H9 (cell line): Measurements from ENCODE around the gene PSMD5. TPM values are rescaled to one million over a fixed set of nuclear protein-coding genes. Genes with fewer than 3 reads are reported as not detected.

Experiments used
- DNase-seq: peaks from one replicate; pipeline ENCODE4 v3.0.0-alpha.2; 2017
- H2AFZ ChIP-seq: one replicate; pipeline ENCODE4 v1.6.1; 2013; ENCODE audit warnings: mild to moderate bottlenecking, low read length, control low read depth, moderate library complexity
- H2AK5ac ChIP-seq: 2 replicates; pipeline ENCODE4 v1.6.1; 2013; ENCODE audit warnings: low read length, control low read depth, mixed read lengths; ENCODE audit not compliant: insufficient read length
- H2BK120ac ChIP-seq: one replicate; pipeline ENCODE4 v1.6.1; 2013; ENCODE audit warnings: low read depth, mild to moderate bottlenecking, low read length, control low read depth, inconsistent platforms; ENCODE audit not compliant: poor library complexity, severe bottlenecking
- H2BK12ac ChIP-seq: 2 replicates; pipeline ENCODE4 v1.6.1; 2013; ENCODE audit warnings: low read length, control low read depth, mixed read lengths, low read depth; ENCODE audit not compliant: insufficient read length
- H2BK15ac ChIP-seq: 2 replicates; pipeline ENCODE4 v1.6.1; 2013; ENCODE audit warnings: low read depth, low read length, control low read depth
- H2BK20ac ChIP-seq: one replicate; pipeline ENCODE4 v1.6.1; 2013; ENCODE audit warnings: low read depth, mild to moderate bottlenecking, low read length, control low read depth, inconsistent platforms; ENCODE audit not compliant: poor library complexity, severe bottlenecking
- H2BK5ac ChIP-seq: 2 replicates; pipeline ENCODE4 v1.6.1; 2013; ENCODE audit warnings: low read length, control low read depth, mixed read lengths; ENCODE audit not compliant: insufficient read length
- H3K14ac ChIP-seq: 2 replicates; pipeline ENCODE4 v1.6.1; 2013; ENCODE audit warnings: low read length, control low read depth; ENCODE audit not compliant: insufficient read depth
- H3K18ac ChIP-seq: 2 replicates; pipeline ENCODE4 v1.6.1; 2013; ENCODE audit warnings: low read depth, mild to moderate bottlenecking, mixed read lengths, low read length, control low read depth; ENCODE audit not compliant: insufficient read length
- H3K23ac ChIP-seq: 2 replicates; pipeline ENCODE4 v1.6.1; 2013; ENCODE audit warnings: low read length, control low read depth, mixed read lengths, low read depth; ENCODE audit not compliant: insufficient read length
- H3K23me2 ChIP-seq: 2 replicates; pipeline ENCODE4 v1.6.1; 2013; ENCODE audit warnings: low read depth, mild to moderate bottlenecking, mixed read lengths, low read length, control low read depth; ENCODE audit not compliant: insufficient read length, poor library complexity, severe bottlenecking
- H3K27ac ChIP-seq: 2 replicates; pipeline ENCODE4 v1.5.1; 2013; ENCODE audit warnings: low read length, control low read depth, mixed read lengths, low read depth; ENCODE audit not compliant: insufficient read length
- H3K27me3 ChIP-seq: 2 replicates; pipeline ENCODE4 v1.6.1; 2013; ENCODE audit warnings: low read length, control low read depth, inconsistent platforms; ENCODE audit not compliant: insufficient read depth
- H3K4ac ChIP-seq: 2 replicates; pipeline ENCODE4 v1.6.1; 2013; ENCODE audit warnings: low read depth, mild to moderate bottlenecking, control low read depth, inconsistent platforms, low read length, moderate library complexity
- H3K4me1 ChIP-seq: 2 replicates; pipeline ENCODE4 v1.6.1; 2013; ENCODE audit warnings: low read length, control low read depth, inconsistent platforms; ENCODE audit not compliant: insufficient read depth
- H3K4me2 ChIP-seq: 2 replicates; pipeline ENCODE4 v1.6.1; 2013; ENCODE audit warnings: low read length, control low read depth, mixed read lengths; ENCODE audit not compliant: insufficient read length, insufficient read depth
- H3K56ac ChIP-seq: 2 replicates; pipeline ENCODE4 v1.6.1; 2013; ENCODE audit warnings: low read depth, mild to moderate bottlenecking, mixed read lengths, low read length, control low read depth; ENCODE audit not compliant: insufficient read length
- H3K79me1 ChIP-seq: 2 replicates; pipeline ENCODE4 v1.6.1; 2013; ENCODE audit warnings: low read depth, mild to moderate bottlenecking, moderate library complexity, low read length, control low read depth, inconsistent platforms; ENCODE audit not compliant: insufficient read depth, poor library complexity, severe bottlenecking
- H3K79me2 ChIP-seq: 2 replicates; pipeline ENCODE4 v1.6.1; 2013; ENCODE audit warnings: low read length, control low read depth, inconsistent platforms; ENCODE audit not compliant: insufficient read depth
- H3K9ac ChIP-seq: 2 replicates; pipeline ENCODE4 v1.6.1; 2013; ENCODE audit warnings: low read length, control low read depth, mixed read lengths; ENCODE audit not compliant: insufficient read length; ENCODE audit errors: extremely low read depth
- H3K9me3 ChIP-seq: one replicate; pipeline ENCODE4 v1.6.1; 2013; ENCODE audit warnings: low read depth, low read length, inconsistent platforms; ENCODE audit not compliant: control insufficient read depth
- H3T11ph ChIP-seq: one replicate; pipeline ENCODE4 v1.6.1; 2013; ENCODE audit warnings: mild to moderate bottlenecking, low read length, control low read depth, inconsistent platforms
- H4K20me1 ChIP-seq: one replicate; pipeline ENCODE4 v1.6.1; 2013; ENCODE audit not compliant: control insufficient read depth, insufficient read length, insufficient read depth
- H4K5ac ChIP-seq: 2 replicates; pipeline ENCODE4 v1.6.1; 2013; ENCODE audit warnings: low read depth, mild to moderate bottlenecking, mixed read lengths, low read length, control low read depth; ENCODE audit not compliant: insufficient read length
- H4K8ac ChIP-seq: replicated peaks from 2 replicates; pipeline ENCODE4 v1.6.1; 2013; ENCODE audit warnings: low read length, control low read depth, mixed read lengths, low read depth; ENCODE audit not compliant: insufficient read length
- H4K91ac ChIP-seq: 2 replicates; pipeline ENCODE4 v1.6.1; 2013; ENCODE audit warnings: low read depth, mild to moderate bottlenecking, moderate library complexity, mixed read lengths, low read length, control low read depth; ENCODE audit not compliant: insufficient read length
- H3K27ac Mint-ChIP-seq, 3 experiments: 2 replicates in 2 of 3; 3 replicates in 1 of 3; pipeline ENCODE4 v1.8.0; 2020 to 2021; ENCODE audit warnings: mixed read lengths in 3 of 3, mild to moderate bottlenecking in 1 of 3, moderate library complexity in 1 of 3
- H3K27me3 Mint-ChIP-seq: 2 replicates; pipeline ENCODE4 v1.8.0; 2021; ENCODE audit warnings: low read depth, mild to moderate bottlenecking, moderate library complexity, mixed read lengths
- H3K36me3 Mint-ChIP-seq, 3 experiments: 2 replicates in 2 of 3; 3 replicates in 1 of 3; pipeline ENCODE4 v1.8.0; 2020 to 2021; ENCODE audit warnings: low read depth in 3 of 3, mixed read lengths in 3 of 3; ENCODE audit not compliant: insufficient read depth in 1 of 3
- H3K4me1 Mint-ChIP-seq, 2 experiments: 2 replicates each; pipeline ENCODE4 v1.8.0; 2020; ENCODE audit warnings: mixed read lengths in 2 of 2
- H3K4me3 Mint-ChIP-seq, 2 experiments: 2 replicates in 1 of 2; 3 replicates in 1 of 2; pipeline ENCODE4 v1.8.0; 2020 to 2021; ENCODE audit warnings: mild to moderate bottlenecking in 2 of 2, mixed read lengths in 2 of 2, moderate library complexity in 1 of 2
- H3K9me3 Mint-ChIP-seq, 2 experiments: 2 replicates in 1 of 2; 3 replicates in 1 of 2; pipeline ENCODE4 v1.8.0; 2020; ENCODE audit warnings: mild to moderate bottlenecking in 2 of 2, mixed read lengths in 2 of 2, moderate library complexity in 1 of 2
- CTCF ChIP-seq: fragments of 200-600 bp; sonication (generic); conservative IDR thresholded peaks from 3 replicates; pipeline ENCODE4 v1.8.0; 2021; ENCODE audit warnings: antibody characterized with exemption, mild to moderate bottlenecking
- WGBS: extraction: QIAGEN DNeasy Blood & Tissue Kit; methylation state at CpG from one replicate; pipeline ENCODE4 v1.1.7; 2013; ENCODE audit warnings: missing lambda C conversion rate, low lambda C conversion rate, mixed read lengths; ENCODE audit not compliant: insufficient read length; ENCODE audit errors: extremely low coverage; 5-methylcytosine and 5-hydroxymethylcytosine counted together
- total RNA-seq: library from RNA; stranded (reverse); gene quantifications from 2 replicates; pipeline ENCODE4 v1.2.1, GENCODE V29; 2021

Gene PSMD5
- total RNA-seq, 1 experiment from 2014 or later, result 64.9 TPM

- no peaks in the 10 kb centered on the region for H3K27me3 ChIP-seq
- no peak overlapping the region for H3K4ac ChIP-seq
- H3K27ac Mint-ChIP-seq, result no peak overlapping the region
- no peak overlapping the region for H2BK120ac ChIP-seq
- H2BK12ac ChIP-seq, result no peak overlapping the region
- H3K27ac ChIP-seq, result no peak overlapping the region
- no peak for DNase-seq
- no peaks in the 10 kb centered on the region for H3K23me2 ChIP-seq
- no peak overlapping the region for H3K4me2 ChIP-seq
- H3K14ac ChIP-seq, result no peak overlapping the region
- no peak overlapping the region for H4K91ac ChIP-seq
- H4K5ac ChIP-seq, result no peak overlapping the region
- no peaks in the 10 kb centered on the region for H3K9me3 ChIP-seq
- H3K4me1 ChIP-seq, result no peaks in the 10 kb centered on the region
- no peaks in the 10 kb centered on the region for H3K4me1 Mint-ChIP-seq
- H3K27me3 Mint-ChIP-seq, result no peaks in the 10 kb centered on the region
- no peak overlapping the region for H3K18ac ChIP-seq
- no peak overlapping the region for H3K9ac ChIP-seq
- H2BK20ac ChIP-seq, result no peak overlapping the region
- TF ChIP-seq CTCF, result no peak
- no peaks in the 10 kb centered on the region for H3K79me1 ChIP-seq
- no peaks in the 10 kb centered on the region for H3K79me2 ChIP-seq
- no peak overlapping the region for H2BK15ac ChIP-seq
- no peak overlapping the region for H3K56ac ChIP-seq
- no CpG with 5 or more reads among the region's 1 CpG for WGBS
- H3T11ph ChIP-seq, result no peak overlapping the region
- no peak overlapping the region for H2BK5ac ChIP-seq
- H2AFZ ChIP-seq, result no peak overlapping the region
- no peak overlapping the region for H4K8ac ChIP-seq
- no peak overlapping the region for H3K4me3 Mint-ChIP-seq
- H3K36me3 Mint-ChIP-seq, result peaks cover 22 to 57% (median 46%) of the 10 kb centered on the region in 3 experiments; a peak in 6 of 7 replicates
- no peaks in the 10 kb centered on the region for H4K20me1 ChIP-seq
- no peaks in the 10 kb centered on the region for H3K9me3 Mint-ChIP-seq
- no peak overlapping the region for H3K23ac ChIP-seq
- H2AK5ac ChIP-seq, result no peak overlapping the region
Observed at GRCh38 chr9:120776788-120777187, 65.9 kb downstream of the PSMD5 start.
